Stimulated activated effector memory CD8-positive, alpha-beta T cell treated with anti-CD3 and anti-CD28 coated beads, Interleukin-12 subunit alpha, Interleukin-12 subunit beta, amount 100 ng/mL, for 72 hours (primary cell): ENCODE results near the gene ATG2A.

ENCODE experiments used
- ATAC-seq: fragments of 150-1000 bp; cut with Tn5 transposase; 2 replicates; pipeline ENCODE4 v1.10.0; 2021
- DNase-seq, 2 donors: peaks; one replicate each; pipeline ENCODE4 v3.0.0; 2021 to 2022; ENCODE audit warnings: low spot score in 2 of 2
- H3K27ac Mint-ChIP-seq: one replicate; pipeline ENCODE4 v1.8.0; 2022; ENCODE audit warnings: mild to moderate bottlenecking, mixed read lengths
- H3K36me3 Mint-ChIP-seq: one replicate; pipeline ENCODE4 v1.8.0; 2022; ENCODE audit warnings: mild to moderate bottlenecking, mixed read lengths
- H3K4me1 Mint-ChIP-seq: one replicate; pipeline ENCODE4 v1.8.0; 2022; ENCODE audit warnings: mixed read lengths
- H3K4me3 Mint-ChIP-seq: one replicate; pipeline ENCODE4 v1.8.0; 2022; ENCODE audit warnings: mild to moderate bottlenecking, mixed read lengths
- H3K9me3 Mint-ChIP-seq: one replicate; pipeline ENCODE4 v1.8.0; 2022; ENCODE audit warnings: mixed read lengths

The ATG2A gene

GRCh38 chr11:64887757-64888405 lies 29.1 kb downstream of the ATG2A start:
- peak; percentile 93 to 94 for DNase-seq
- H3K27ac Mint-ChIP-seq = peak overlapping the region; percentile 65
- peaks cover 40% of the 10 kb centered on the region for H3K4me1 Mint-ChIP-seq
- H3K9me3 Mint-ChIP-seq = no peaks in the 10 kb centered on the region
- ATAC-seq = peak; percentile 87
- H3K4me3 Mint-ChIP-seq = peak overlapping the region; percentile 74
- peaks cover 6% of the 10 kb centered on the region for H3K36me3 Mint-ChIP-seq

- no peak for ATAC-seq
- Mint-ChIP-seq H3K9me3 (no peaks in the 10 kb centered on the region), H3K36me3 (peaks cover 5% of the 10 kb centered on the region), H3K4me3 (peak overlapping the region; percentile 74), H3K27ac (no peak overlapping the region), H3K4me1 (peaks cover 40% of the 10 kb centered on the region)
- DNase-seq = no peak
Measured at GRCh38 chr11:64887234-64887756, 29.7 kb downstream of the ATG2A start.

- Mint-ChIP-seq H3K4me3 (peak overlapping the region; percentile 37), H3K9me3 (no peaks in the 10 kb centered on the region), H3K4me1 (peaks cover 51% of the 10 kb centered on the region), H3K36me3 (no peaks in the 10 kb centered on the region), H3K27ac (peak overlapping the region; percentile 58)
- DNase-seq = no peak
- ATAC-seq = peak; percentile 82
Measured at GRCh38 chr11:64885367-64886286, 31.4 kb downstream of the ATG2A start.

GRCh38 chr11:64884019-64884418 lies 33.0 kb downstream of the ATG2A start:
- Mint-ChIP-seq H3K36me3 (peaks cover 7% of the 10 kb centered on the region), H3K27ac (peak overlapping the region; percentile 90), H3K4me3 (no peak overlapping the region), H3K9me3 (no peaks in the 10 kb centered on the region), H3K4me1 (peaks cover 67% of the 10 kb centered on the region)
- DNase-seq (no peak), ATAC-seq (no peak)

- Mint-ChIP-seq H3K9me3 (no peaks in the 10 kb centered on the region), H3K4me1 (peaks cover 70% of the 10 kb centered on the region), H3K27ac (peak overlapping the region; percentile 90), H3K36me3 (peaks cover 11% of the 10 kb centered on the region), H3K4me3 (no peak overlapping the region)
- ATAC-seq (no peak), DNase-seq (no peak)
Measured at GRCh38 chr11:64883575-64883974, 33.4 kb downstream of the ATG2A start.

- Mint-ChIP-seq H3K9me3 (no peaks in the 10 kb centered on the region), H3K4me1 (peaks cover 63% of the 10 kb centered on the region), H3K36me3 (peaks cover 25% of the 10 kb centered on the region), H3K27ac (no peak overlapping the region), H3K4me3 (no peak overlapping the region)
- no peak for ATAC-seq
- DNase-seq = no peak
Measured at GRCh38 chr11:64882243-64882642, 34.8 kb downstream of the ATG2A start.

- ATAC-seq (no peak), DNase-seq (no peak)
- no peaks in the 10 kb centered on the region for H3K9me3 Mint-ChIP-seq
- peak overlapping the region; percentile 92 for H3K27ac Mint-ChIP-seq
- peaks cover 32% of the 10 kb centered on the region for H3K36me3 Mint-ChIP-seq
- H3K4me1 Mint-ChIP-seq = peaks cover 69% of the 10 kb centered on the region
- peak overlapping the region; percentile 95 for H3K4me3 Mint-ChIP-seq
Measured at GRCh38 chr11:64881476-64881875, 35.5 kb downstream of the ATG2A start.

GRCh38 chr11:64880240-64881001 lies 36.6 kb downstream of the ATG2A start:
- Mint-ChIP-seq H3K9me3 (no peaks in the 10 kb centered on the region), H3K4me1 (peaks cover 70% of the 10 kb centered on the region), H3K27ac (peak overlapping the region; percentile 92), H3K4me3 (peak overlapping the region; percentile 95), H3K36me3 (peaks cover 43% of the 10 kb centered on the region)
- no peak for DNase-seq
- ATAC-seq = no peak

- peaks cover 72% of the 10 kb centered on the region for H3K4me1 Mint-ChIP-seq
Measured at GRCh38 chr11:64879244-64879900, 37.6 kb downstream of the ATG2A start.

GRCh38 chr11:64878494-64879243 lies 38.3 kb downstream of the ATG2A start, which contains the start of gene EHD1:
Gene EHD1 (minus strand): TSS chr11:64878621. CDS start chr11:64878464, 157 bp downstream.
- Mint-ChIP-seq H3K27ac (peak within 1 kb of the TSS; percentile 92), H3K36me3 (peaks cover 60% of the 10 kb centered on the region), H3K9me3 (no peaks in the 10 kb centered on the region), H3K4me3 (peak within 1 kb of the TSS; percentile 95), H3K4me1 (peaks cover 69% of the 10 kb centered on the region)
- ATAC-seq (peak; percentile 83), DNase-seq (peak; percentile 99 to 100)

More at GRCh38 chr11:64879244-64879900, 37.6 kb downstream of the ATG2A start:
- DNase-seq (no peak), ATAC-seq (no peak)
- Mint-ChIP-seq H3K36me3 (peaks cover 53% of the 10 kb centered on the region), H3K4me3 (peak overlapping the region; percentile 95), H3K9me3 (no peaks in the 10 kb centered on the region), H3K27ac (peak overlapping the region; percentile 92)

GRCh38 chr11:64878223-64878493 lies 38.9 kb downstream of the ATG2A start:
- ATAC-seq = peak; percentile 41
- no peaks in the 10 kb centered on the region for H3K9me3 Mint-ChIP-seq

GRCh38 chr11:64877390-64878222 lies 39.4 kb downstream of the ATG2A start:
- Mint-ChIP-seq H3K27ac (peak overlapping the region; percentile 92), H3K36me3 (peaks cover 71% of the 10 kb centered on the region), H3K4me1 (peaks cover 77% of the 10 kb centered on the region), H3K4me3 (peak overlapping the region; percentile 95), H3K9me3 (no peaks in the 10 kb centered on the region)
- ATAC-seq (peak; percentile 17), DNase-seq (no peak)

More at GRCh38 chr11:64878223-64878493, 38.9 kb downstream of the ATG2A start:
- Mint-ChIP-seq H3K4me3 (peak overlapping the region; percentile 95), H3K4me1 (peaks cover 72% of the 10 kb centered on the region), H3K36me3 (peaks cover 65% of the 10 kb centered on the region), H3K27ac (peak overlapping the region; percentile 92)
- DNase-seq = no peak

- peak overlapping the region; percentile 95 for H3K4me3 Mint-ChIP-seq
- peaks cover 83% of the 10 kb centered on the region for H3K4me1 Mint-ChIP-seq
- H3K27ac Mint-ChIP-seq = peak overlapping the region; percentile 92
- no peak for DNase-seq
- no peaks in the 10 kb centered on the region for H3K9me3 Mint-ChIP-seq
- peaks cover 78% of the 10 kb centered on the region for H3K36me3 Mint-ChIP-seq
- no peak for ATAC-seq
Measured at GRCh38 chr11:64876835-64877341, 40.1 kb downstream of the ATG2A start.
